ENCODE measurements around the gene DCC.

GRCh38 chr18:52442686-52443085, 102.7 kb downstream of the DCC start:
- no peak for TF ChIP-seq POLR2A (IDR thresholded peaks at IDR 0.05; ENCODE audit: control extremely low read depth in 1 of 2, low read depth in 2 of 2, low read length in 2 of 2)
- TF ChIP-seq TAF1 (IDR thresholded peaks at IDR 0.05; ENCODE audit: low read depth, low read length): no peak
- no peak for TF ChIP-seq RFX5 (IDR thresholded peaks at IDR 0.05; ENCODE audit: borderline replicate concordance, low read depth, low read length)
- no peak for TF ChIP-seq YY1 (IDR thresholded peaks at IDR 0.05; ENCODE audit: low read depth, low read length)
- TF ChIP-seq RAD21 (IDR thresholded peaks at IDR 0.05 in 1 of 2, conservative IDR thresholded peaks at IDR 0.05 in 1 of 2; ENCODE audit: low read depth in 2 of 2, low read length in 2 of 2): no peak

Data from H1 (cell line).